Suprapubic skin (tissue), 4 donors: Measurements from ENCODE around the gene NEDD9.

Experiments used
- CTCF ChIP-seq, 2 donors: fragments of 200-600 bp in 1 of 2; fragments of 450-650 bp in 1 of 2; sonication (generic) in 1 of 2; IDR thresholded peaks; one replicate each; pipeline ENCODE4 v1.5.1; 2016 to 2019; ENCODE audit warnings: antibody characterized with exemption in 2 of 2, mild to moderate bottlenecking in 1 of 2, moderate library complexity in 1 of 2
- EP300 ChIP-seq: sonication (generic); formaldehyde crosslinking; IDR thresholded peaks from one replicate; pipeline ENCODE4 v1.6.1; 2017; ENCODE audit warnings: antibody characterized with exemption
- POLR2A ChIP-seq, 2 donors: fragments of 450-650 bp; IDR thresholded peaks; one replicate each; pipeline ENCODE4 v1.6.1; 2017; ENCODE audit warnings: antibody characterized with exemption in 2 of 2, mild to moderate bottlenecking in 2 of 2, moderate library complexity in 2 of 2
- POLR2AphosphoS5 ChIP-seq, 3 donors: sonication (generic); formaldehyde crosslinking; IDR thresholded peaks; one replicate each; pipeline ENCODE4 v1.6.1; 2017; ENCODE audit warnings: antibody characterized with exemption in 3 of 3

- TF ChIP-seq POLR2A (IDR thresholded peaks at IDR 0.05) (no peak), CTCF (IDR thresholded peaks at IDR 0.05) (no peak), EP300 (no peak), POLR2AphosphoS5 (IDR thresholded peaks at IDR 0.05) (peak; percentile 22 to 55 (median 53))
These were observed 13.7 kb downstream of the NEDD9 start for GRCh38 chr6:11218538-11219399.
